H1 (cell line): ENCODE measurements around the gene CACNA1C. TPM values are rescaled to one million over a fixed set of nuclear protein-coding genes. Genes with fewer than 3 reads are reported as not detected.

Source experiments
- CTCF ChIA-PET: fragments of 300-600 bp; sonication (Branson Sonifier 250); formaldehyde crosslinking; loops from one replicate; lab custom pipeline; 2021; ENCODE audit not compliant: partially characterized antibody; lab: Charles Lee
- POLR2A ChIA-PET: fragments of 300-600 bp; sonication (Branson Sonifier 250); formaldehyde crosslinking; loops from one replicate; lab custom pipeline; 2021; ENCODE audit warnings: inconsistent platforms; ENCODE audit not compliant: partially characterized antibody; lab: Charles Lee
- DNase-seq, 2 experiments: peaks; one replicate each; pipeline versions ENCODE4 v3.0.0 to v3.0.0-alpha.2; 2010 to 2022; ENCODE audit warnings: low spot score in 2 of 2, low read depth in 1 of 2, mixed read lengths in 1 of 2
- FAIRE-seq: peaks from 2 replicates; lab custom pipeline; 2011; peaks lifted over from hg19 to GRCh38; lab: Jason Lieb, UNC
- H2AFZ ChIP-seq: 2 replicates; pipeline ENCODE4 v1.8.1; 2012; ENCODE audit warnings: low read length, inconsistent platforms
- H2AK5ac ChIP-seq: 2 replicates; pipeline ENCODE4 v1.6.1; 2013; ENCODE audit warnings: low read depth, low read length
- H2BK120ac ChIP-seq: replicated peaks from 2 replicates; pipeline ENCODE3; 2013; ENCODE audit warnings: low read depth, low read length, inconsistent platforms
- H2BK12ac ChIP-seq: 2 replicates; pipeline ENCODE4 v1.6.1; 2013; ENCODE audit warnings: low read depth, low read length
- H2BK15ac ChIP-seq: 2 replicates; pipeline ENCODE4 v1.6.1; 2013; ENCODE audit warnings: low read length
- H2BK20ac ChIP-seq: 2 replicates; pipeline ENCODE4 v1.6.1; 2013; ENCODE audit warnings: low read length
- H2BK5ac ChIP-seq: 2 replicates; pipeline ENCODE4 v1.6.1; 2013; ENCODE audit warnings: low read depth, low read length
- H3K14ac ChIP-seq: 2 replicates; pipeline ENCODE4 v1.6.1; 2013; ENCODE audit warnings: inconsistent platforms; ENCODE audit not compliant: insufficient read length
- H3K18ac ChIP-seq: 2 replicates; pipeline ENCODE4 v1.6.1; 2013; ENCODE audit warnings: low read length; ENCODE audit errors: extremely low read depth
- H3K23ac ChIP-seq: 2 replicates; pipeline ENCODE4 v1.6.1; 2013; ENCODE audit warnings: inconsistent platforms; ENCODE audit not compliant: insufficient read length
- H3K23me2 ChIP-seq: 2 replicates; pipeline ENCODE4 v1.6.1; 2013; ENCODE audit warnings: low read depth, low read length
- H3K27ac ChIP-seq: 2 replicates; pipeline ENCODE4 v1.6.1; 2011; ENCODE audit warnings: low read depth, low read length, inconsistent platforms
- H3K27me3 ChIP-seq, 4 experiments: replicated peaks in 1 of 4; 1 replicate in 1 of 4; 2 replicates in 3 of 4; pipeline versions ENCODE4 v1.6.1 to v1.8.1; 2011 to 2013; ENCODE audit warnings: low read length in 3 of 4, mild to moderate bottlenecking in 3 of 4, inconsistent platforms in 2 of 4, mixed read lengths in 2 of 4, moderate library complexity in 1 of 4; ENCODE audit not compliant: control insufficient read depth in 3 of 4, insufficient read depth in 3 of 4; ENCODE audit errors: extremely low read depth in 1 of 4
- H3K36me3 ChIP-seq, 4 experiments: 2 replicates each; pipeline versions ENCODE4 v1.6.1 to v1.8.1; 2011 to 2013; ENCODE audit warnings: mild to moderate bottlenecking in 4 of 4, low read length in 3 of 4, moderate library complexity in 2 of 4, control low read depth in 1 of 4, inconsistent platforms in 1 of 4; ENCODE audit not compliant: insufficient read depth in 4 of 4, control insufficient read depth in 2 of 4
- H3K4ac ChIP-seq: replicated peaks from 2 replicates; pipeline ENCODE3; 2013; ENCODE audit warnings: low read length, low read depth, mixed read lengths, inconsistent platforms; ENCODE audit not compliant: insufficient read length
- H3K4me1 ChIP-seq, 4 experiments: replicated peaks in 1 of 4; 1 replicate in 1 of 4; 2 replicates in 3 of 4; pipeline versions ENCODE4 v1.6.1 to v1.8.1; 2011 to 2013; ENCODE audit warnings: low read length in 3 of 4, inconsistent platforms in 2 of 4, mixed read lengths in 1 of 4; ENCODE audit not compliant: insufficient read depth in 4 of 4, control insufficient read depth in 3 of 4
- H3K4me2 ChIP-seq, 2 experiments: 2 replicates each; pipeline versions ENCODE4 v1.6.1 to v1.8.1; 2011 to 2013; ENCODE audit warnings: low read depth in 2 of 2, low read length in 2 of 2, control low read depth in 1 of 2, inconsistent platforms in 1 of 2, mild to moderate bottlenecking in 1 of 2; ENCODE audit not compliant: insufficient read depth in 1 of 2
- H3K4me3 ChIP-seq, 4 experiments: fragments of 200-600, 300-600 bp in 1 of 4; sonication (generic), shearing (Covaris generic), sonication (Bioruptor Twin) in 1 of 4; 2 replicates each; pipeline versions ENCODE4 v1.5.1 to v1.8.1; 2011 to 2016; ENCODE audit warnings: low read length in 4 of 4, low read depth in 3 of 4, control low read depth in 2 of 4, inconsistent platforms in 2 of 4, mild to moderate bottlenecking in 2 of 4, mixed read lengths in 1 of 4, moderate library complexity in 1 of 4; ENCODE audit not compliant: insufficient read depth in 2 of 4; ENCODE audit errors: extremely low read depth in 1 of 4
- H3K56ac ChIP-seq: replicated peaks from 2 replicates; pipeline ENCODE3; 2013; ENCODE audit warnings: low read depth, mild to moderate bottlenecking, mixed read lengths, low read length, inconsistent platforms; ENCODE audit not compliant: insufficient read length
- H3K79me1 ChIP-seq: 2 replicates; pipeline ENCODE4 v1.6.1; 2013; ENCODE audit warnings: low read depth, low read length, control low read depth
- H3K79me2 ChIP-seq, 2 experiments: 2 replicates each; pipeline versions ENCODE4 v1.6.1 to v1.8.1; 2012 to 2013; ENCODE audit warnings: low read length in 2 of 2, mild to moderate bottlenecking in 2 of 2, inconsistent platforms in 1 of 2; ENCODE audit not compliant: insufficient read depth in 2 of 2, control insufficient read depth in 1 of 2
- H3K9ac ChIP-seq, 4 experiments: replicated peaks in 1 of 4; 1 replicate in 1 of 4; 2 replicates in 3 of 4; pipeline versions ENCODE4 v1.6.1 to v1.8.1; 2011 to 2013; ENCODE audit warnings: low read depth in 3 of 4, low read length in 3 of 4, control low read depth in 2 of 4, mild to moderate bottlenecking in 2 of 4, moderate library complexity in 2 of 4, inconsistent platforms in 1 of 4; ENCODE audit errors: extremely low read depth in 1 of 4
- H3K9me3 ChIP-seq, 2 experiments: 2 replicates each; pipeline versions ENCODE4 v1.6.1 to v1.8.1; 2012 to 2013; ENCODE audit warnings: mild to moderate bottlenecking in 2 of 2, moderate library complexity in 2 of 2, control low read depth in 1 of 2, inconsistent platforms in 1 of 2, low read depth in 1 of 2, low read length in 1 of 2, mixed read lengths in 1 of 2; ENCODE audit not compliant: insufficient read depth in 2 of 2
- H4K20me1 ChIP-seq, 2 experiments: replicated peaks in 1 of 2; 2 replicates each; pipeline versions ENCODE3 to v1.8.1; 2011 to 2013; ENCODE audit warnings: inconsistent platforms in 2 of 2, low read length in 2 of 2, mild to moderate bottlenecking in 1 of 2; ENCODE audit not compliant: insufficient read depth in 2 of 2, control insufficient read depth in 1 of 2
- H4K5ac ChIP-seq: 2 replicates; pipeline ENCODE4 v1.6.1; 2013; ENCODE audit warnings: low read length, low read depth, mixed read lengths, inconsistent platforms; ENCODE audit not compliant: insufficient read length
- H4K8ac ChIP-seq: 2 replicates; pipeline ENCODE4 v1.8.0; 2013; ENCODE audit warnings: mild to moderate bottlenecking, moderate library complexity, low read length, inconsistent platforms; ENCODE audit not compliant: insufficient read depth; ENCODE audit errors: extremely low read depth
- H4K91ac ChIP-seq: replicated peaks from 2 replicates; pipeline ENCODE3; 2013; ENCODE audit warnings: low read length, mixed read lengths, inconsistent platforms; ENCODE audit not compliant: insufficient read length
- BCL11A ChIP-seq, 2 experiments: IDR thresholded peaks; one replicate each; pipeline ENCODE4 v1.6.1; 2011; ENCODE audit warnings: low read depth in 2 of 2, low read length in 2 of 2, mild to moderate bottlenecking in 2 of 2
- CEBPB ChIP-seq: IDR thresholded peaks from 2 replicates; pipeline ENCODE4 v1.6.1; 2012; ENCODE audit warnings: low read depth, low read length
- JUND ChIP-seq: IDR thresholded peaks from 2 replicates; pipeline ENCODE4 v1.6.1; 2011; ENCODE audit warnings: mild to moderate bottlenecking, improper control_type of control experiment, low read length
- RAD21 ChIP-seq, 2 experiments: IDR thresholded peaks in 1 of 2; conservative IDR thresholded peaks in 1 of 2; 2 replicates each; pipeline ENCODE4 v1.6.1; 2011; ENCODE audit warnings: low read depth in 2 of 2, low read length in 2 of 2, improper control_type of control experiment in 1 of 2, inconsistent platforms in 1 of 2, mild to moderate bottlenecking in 1 of 2, moderate library complexity in 1 of 2
- RXRA ChIP-seq: IDR thresholded peaks from 2 replicates; pipeline ENCODE4 v1.6.1; 2011; ENCODE audit warnings: low read depth, mild to moderate bottlenecking, low read length, moderate library complexity; ENCODE audit not compliant: insufficient read depth
- TAF7 ChIP-seq: optimal IDR thresholded peaks from 2 replicates; pipeline ENCODE3; 2011; ENCODE audit warnings: low read depth, mild to moderate bottlenecking, inconsistent platforms, low read length, moderate library complexity, borderline replicate concordance
- TEAD4 ChIP-seq: IDR thresholded peaks from 2 replicates; pipeline ENCODE4 v1.6.1; 2012; ENCODE audit warnings: low read depth, low read length, inconsistent platforms, mixed read lengths
- WGBS, 2 experiments: shearing (Covaris generic) in 1 of 2; methylation state at CpG; one replicate each; pipeline versions ENCODE4 v1.1.6 to v1.1.7; 2013 to 2015; ENCODE audit warnings: low lambda C conversion rate in 2 of 2, mixed read lengths in 2 of 2, inconsistent platforms in 1 of 2, low coverage in 1 of 2, missing lambda C conversion rate in 1 of 2; ENCODE audit not compliant: insufficient replicate concordance in 2 of 2, insufficient coverage in 1 of 2, insufficient read length in 1 of 2; ENCODE audit errors: extremely low coverage in 1 of 2, missing lambda C conversion rate in 1 of 2; 5-methylcytosine and 5-hydroxymethylcytosine counted together
- polyA plus RNA-seq, 7 experiments: library from polyadenylated mRNA; depleted of rRNA in 3 of 7; stranded (reverse) in 5 of 7; unstranded in 2 of 7; fragments of >200 nt in 5 of 7; fragments of 200-250 nt in 2 of 7; gene quantifications; 1 replicate in 5 of 7; 2 replicates in 1 of 7; 4 replicates in 1 of 7; pipeline versions ENCODE4 v1.2.1 to v1.2.3, GENCODE V29; 2011 to 2013; ENCODE audit warnings: missing spikeins in 2 of 7, mixed read lengths in 2 of 7
- total RNA-seq: library from RNA; stranded (reverse); fragmentation: NEBNext Ultra II Directional; extraction: Animal tissue kit (Norgen Biotek cat#: 25700); gene quantifications from 2 replicates; pipeline ENCODE4 v1.2.1, GENCODE V29; 2021

Gene CACNA1C
- total and polyA plus RNA-seq, 2 of the 8 experiments (the other 6 are each of a cell fraction or from before 2014, with no cell fraction given): 1.3 TPM

- Histone ChIP-seq H2BK5ac (no peak overlapping the region), H3K9ac (no peak overlapping the region)
- no peak for TF ChIP-seq JUND
- no peak for TF ChIP-seq TAF7
- TF ChIP-seq TEAD4: no peak
- TF ChIP-seq BCL11A (IDR thresholded peaks at IDR 0.05; ENCODE audit: low read depth in 2 of 2, low read length in 2 of 2): no peak
- TF ChIP-seq CEBPB: no peak
- TF ChIP-seq RAD21 (IDR thresholded peaks at IDR 0.05 in 1 of 2, conservative IDR thresholded peaks at IDR 0.05 in 1 of 2; ENCODE audit: low read depth in 2 of 2, low read length in 2 of 2): no peak
- TF ChIP-seq RXRA: no peak
Measured at GRCh38 chr12:2378835-2379330, 326.1 kb downstream of the CACNA1C start.

More at GRCh38 chr12:2378835-2379330, 326.1 kb downstream of the CACNA1C start:
- Histone ChIP-seq H3K14ac (no peak overlapping the region), H3K56ac (no peak overlapping the region), H3K27me3 (no peaks in the 10 kb centered on the region), H3K79me2 (no peaks in the 10 kb centered on the region), H3K23me2 (no peaks in the 10 kb centered on the region), H3K4ac (no peak overlapping the region), H3K9me3 (no peaks in the 10 kb centered on the region), H2BK12ac (no peak overlapping the region), H4K91ac (no peak overlapping the region), H3K4me1 (peaks cover 4 to 10% (median 8%) of the 10 kb centered on the region in 4 experiments; a peak in 6 of 7 replicates), H3K23ac (no peak overlapping the region), H3K4me3 (no peak overlapping the region), H3K4me2 (no peak overlapping the region), H3K36me3 (no peaks in the 10 kb centered on the region), H3K18ac (no peak overlapping the region), H4K5ac (no peak overlapping the region), H4K8ac (no peak overlapping the region), H2AK5ac (no peak overlapping the region), H2BK15ac (no peak overlapping the region), H2BK120ac (no peak overlapping the region), H4K20me1 (no peaks in the 10 kb centered on the region), H2BK20ac (no peak overlapping the region), H2AFZ (no peak overlapping the region), H3K79me1 (no peaks in the 10 kb centered on the region), H3K27ac (no peak overlapping the region)
- DNase-seq (no peak), FAIRE-seq (no peak)
- WGBS, 2 experiments: 86% methylated on average over 7 of the region's 7 CpGs; no CpG with 5 or more reads in 1 of the 2 experiments
- ChIA-PET POLR2A (no interaction called here), CTCF (interaction anchor here (0.6 to 5.6 kb wide), 6 partner anchors 11 to 204 kb away, joined by 3 to 50 read pairs (median 4); no protein-coding TSS in a partner anchor)
